Endodermal cell (in vitro differentiated cells): ENCODE data around the gene LRRC32. TPM values are rescaled to one million over a fixed set of nuclear protein-coding genes. Genes with fewer than 3 reads are reported as not detected.
A peak's percentile ranks its signal among the peaks of the same experiment; 100 is the strongest.
"Not testable (repeated sequence)": the region's sequence is repeated elsewhere in the genome, so short reads cannot be mapped to it uniquely, and the experiment has no call there.

ENCODE experiments used
- DNase-seq: peaks from one replicate; pipeline ENCODE4 v3.0.0-alpha.2; 2017
- H3K27ac ChIP-seq: 2 replicates; pipeline ENCODE4 v1.5.1; 2013; ENCODE audit warnings: mild to moderate bottlenecking, low read depth, low read length, moderate library complexity
- H3K27me3 ChIP-seq: 2 replicates; pipeline ENCODE4 v1.6.1; 2013; ENCODE audit warnings: mild to moderate bottlenecking, low read length, moderate library complexity; ENCODE audit not compliant: insufficient read depth, control insufficient read depth, poor library complexity, severe bottlenecking
- H3K36me3 ChIP-seq: 2 replicates; pipeline ENCODE4 v1.7.0; 2013; ENCODE audit warnings: mild to moderate bottlenecking, low read length, moderate library complexity; ENCODE audit not compliant: control insufficient read depth, insufficient read depth
- H3K4me1 ChIP-seq: one replicate; pipeline ENCODE4 v1.7.0; 2013; ENCODE audit warnings: low read length; ENCODE audit not compliant: control insufficient read depth, insufficient read depth
- H3K4me3 ChIP-seq: 2 replicates; pipeline ENCODE4 v1.5.1; 2013; ENCODE audit warnings: mild to moderate bottlenecking, low read length, moderate library complexity
- H3K9ac ChIP-seq: 2 replicates; pipeline ENCODE4 v1.6.1; 2013; ENCODE audit warnings: mild to moderate bottlenecking, low read length, moderate library complexity; ENCODE audit not compliant: poor library complexity, severe bottlenecking; ENCODE audit errors: extremely low read depth
- H3K9me3 ChIP-seq: 2 replicates; pipeline ENCODE4 v1.6.1; 2013; ENCODE audit warnings: mild to moderate bottlenecking, low read length, moderate library complexity; ENCODE audit not compliant: control insufficient read depth
- H3K27ac Mint-ChIP-seq: 2 replicates; pipeline ENCODE4 v1.8.0; 2020; ENCODE audit warnings: mixed read lengths
- H3K27me3 Mint-ChIP-seq: 2 replicates; pipeline ENCODE4 v1.8.0; 2021; ENCODE audit warnings: mild to moderate bottlenecking, mixed read lengths; ENCODE audit not compliant: insufficient read depth
- H3K36me3 Mint-ChIP-seq: 2 replicates; pipeline ENCODE4 v1.8.0; 2020; ENCODE audit warnings: low read depth, mixed read lengths
- H3K4me1 Mint-ChIP-seq: 2 replicates; pipeline ENCODE4 v1.8.0; 2020; ENCODE audit warnings: mixed read lengths
- H3K4me3 Mint-ChIP-seq: 2 replicates; pipeline ENCODE4 v1.8.0; 2020; ENCODE audit warnings: mild to moderate bottlenecking, moderate library complexity, mixed read lengths
- H3K9me3 Mint-ChIP-seq: 2 replicates; pipeline ENCODE4 v1.8.0; 2020; ENCODE audit warnings: mild to moderate bottlenecking, mixed read lengths
- CTCF ChIP-seq: fragments of 200-600 bp; sonication (generic); conservative IDR thresholded peaks from 2 replicates; pipeline ENCODE4 v1.5.0; 2021; ENCODE audit warnings: antibody characterized with exemption, mild to moderate bottlenecking
- WGBS, 2 experiments: methylation state at CpG; one replicate each; pipeline versions ENCODE4 v1.1.5 to v1.1.7; 2013; ENCODE audit warnings: missing lambda C conversion rate in 2 of 2, mixed read lengths in 1 of 2; ENCODE audit not compliant: insufficient coverage in 1 of 2, insufficient read length in 1 of 2; 5-methylcytosine and 5-hydroxymethylcytosine counted together
- total RNA-seq, 2 donors: library from RNA; stranded (reverse); fragmentation: NEBNext Ultra II Directional in 1 of 2; extraction: Animal tissue kit (Norgen Biotek cat#: 25700) in 1 of 2; gene quantifications; 2 replicates in 1 of 2; 3 replicates in 1 of 2; pipeline ENCODE4 v1.2.1, GENCODE V29; 2021

LRRC32 gene
- total RNA-seq, 2 donors from 2014 or later, result 1.3 to 1.6 TPM

GRCh38 chr11:76610871-76611475 lies 59.6 kb downstream of the LRRC32 start:
- H3K27ac Mint-ChIP-seq, result no peak overlapping the region
- no peaks in the 10 kb centered on the region for H3K27me3 Mint-ChIP-seq
- Histone ChIP-seq H3K9me3 (peaks cover 5% of the 10 kb centered on the region), H3K9ac (no peak overlapping the region), H3K36me3 (no peaks in the 10 kb centered on the region), H3K27ac (no peak overlapping the region), H3K4me1 (no peaks in the 10 kb centered on the region), H3K27me3 (no peaks in the 10 kb centered on the region), H3K4me3 (no peak overlapping the region)
- peaks cover 10% of the 10 kb centered on the region for H3K4me1 Mint-ChIP-seq
- H3K36me3 Mint-ChIP-seq, result no peaks in the 10 kb centered on the region
- DNase-seq, result peak; percentile 70
- 80 to 88% methylated on average over 2 to 8 of the region's 8 CpGs for WGBS, 2 experiments
- no peak for TF ChIP-seq CTCF
- no peak overlapping the region for H3K4me3 Mint-ChIP-seq
- H3K9me3 Mint-ChIP-seq, result peaks cover 12% of the 10 kb centered on the region

- Histone ChIP-seq H3K9ac (no peak overlapping the region), H3K27me3 (no peaks in the 10 kb centered on the region), H3K36me3 (no peaks in the 10 kb centered on the region), H3K4me3 (no peak overlapping the region), H3K27ac (no peak overlapping the region), H3K9me3 (peaks cover 5% of the 10 kb centered on the region), H3K4me1 (no peaks in the 10 kb centered on the region)
- H3K4me1 Mint-ChIP-seq, result peaks cover 9% of the 10 kb centered on the region
- no peak for TF ChIP-seq CTCF
- peaks cover 12% of the 10 kb centered on the region for H3K9me3 Mint-ChIP-seq
- no peak overlapping the region for H3K27ac Mint-ChIP-seq
- 88 to 91% methylated on average over 1 to 4 of the region's 4 CpGs for WGBS, 2 experiments
- H3K36me3 Mint-ChIP-seq, result no peaks in the 10 kb centered on the region
- peak; percentile 30 for DNase-seq
- no peaks in the 10 kb centered on the region for H3K27me3 Mint-ChIP-seq
- H3K4me3 Mint-ChIP-seq, result no peak overlapping the region
Measured at GRCh38 chr11:76610371-76610770, 60.2 kb downstream of the LRRC32 start.

GRCh38 chr11:76609736-76610370 lies 60.7 kb downstream of the LRRC32 start:
- H3K27ac Mint-ChIP-seq, result no peak overlapping the region
- no peak for TF ChIP-seq CTCF
- no peak overlapping the region for H3K27ac ChIP-seq
- 56 to 72% methylated on average over 6 to 8 of the region's 8 CpGs for WGBS, 2 experiments
- H3K36me3 ChIP-seq, result no peaks in the 10 kb centered on the region
- no peaks in the 10 kb centered on the region for H3K4me1 ChIP-seq
- no peak overlapping the region for H3K9ac ChIP-seq
- H3K9me3 Mint-ChIP-seq, result peaks cover 12% of the 10 kb centered on the region
- no peaks in the 10 kb centered on the region for H3K27me3 Mint-ChIP-seq
- peaks cover 9% of the 10 kb centered on the region for H3K4me1 Mint-ChIP-seq
- no peak overlapping the region for H3K4me3 Mint-ChIP-seq
- no peak overlapping the region for H3K4me3 ChIP-seq
- H3K36me3 Mint-ChIP-seq, result no peaks in the 10 kb centered on the region
- H3K9me3 ChIP-seq, result peaks cover 5% of the 10 kb centered on the region
- DNase-seq, result peak; percentile 53
- no peaks in the 10 kb centered on the region for H3K27me3 ChIP-seq

- not testable (repeated sequence) for H3K9me3 ChIP-seq, H3K4me3 ChIP-seq, H3K27ac ChIP-seq, H3K27ac Mint-ChIP-seq, H3K4me3 Mint-ChIP-seq, H3K36me3 ChIP-seq, H3K9ac ChIP-seq, H3K4me1 Mint-ChIP-seq, H3K4me1 ChIP-seq, H3K36me3 Mint-ChIP-seq, H3K27me3 Mint-ChIP-seq, H3K27me3 ChIP-seq
- DNase-seq, result peak; percentile 8
- peaks cover 12% of the 10 kb centered on the region for H3K9me3 Mint-ChIP-seq
- WGBS, 2 experiments, result 91% methylated on average over 27 of the region's 27 CpGs; no CpG with 5 or more reads in 1 of the 2 experiments
Measured at GRCh38 chr11:76608879-76609460, 61.6 kb downstream of the LRRC32 start.

GRCh38 chr11:76608228-76608627 lies 62.3 kb downstream of the LRRC32 start:
- H3K27me3 ChIP-seq, H3K4me1 ChIP-seq, H3K36me3 Mint-ChIP-seq, H3K27ac ChIP-seq, H3K4me1 Mint-ChIP-seq, H3K9me3 ChIP-seq, H3K27ac Mint-ChIP-seq, H3K4me3 Mint-ChIP-seq, H3K9ac ChIP-seq, H3K27me3 Mint-ChIP-seq, H3K4me3 ChIP-seq, H3K36me3 ChIP-seq: not testable (repeated sequence)
- 97 to 98% methylated on average over 8 to 11 of the region's 11 CpGs for WGBS, 2 experiments
- H3K9me3 Mint-ChIP-seq, result peaks cover 12% of the 10 kb centered on the region
- peak; percentile 35 for DNase-seq
